Measurements from ENCODE around the gene CCND1. TPM values are rescaled to one million over a fixed set of nuclear protein-coding genes. Genes with fewer than 3 reads are reported as not detected.

CCND1 gene
- total RNA-seq, 1 donor from 2014 or later, result 85.0 TPM

DNA sequence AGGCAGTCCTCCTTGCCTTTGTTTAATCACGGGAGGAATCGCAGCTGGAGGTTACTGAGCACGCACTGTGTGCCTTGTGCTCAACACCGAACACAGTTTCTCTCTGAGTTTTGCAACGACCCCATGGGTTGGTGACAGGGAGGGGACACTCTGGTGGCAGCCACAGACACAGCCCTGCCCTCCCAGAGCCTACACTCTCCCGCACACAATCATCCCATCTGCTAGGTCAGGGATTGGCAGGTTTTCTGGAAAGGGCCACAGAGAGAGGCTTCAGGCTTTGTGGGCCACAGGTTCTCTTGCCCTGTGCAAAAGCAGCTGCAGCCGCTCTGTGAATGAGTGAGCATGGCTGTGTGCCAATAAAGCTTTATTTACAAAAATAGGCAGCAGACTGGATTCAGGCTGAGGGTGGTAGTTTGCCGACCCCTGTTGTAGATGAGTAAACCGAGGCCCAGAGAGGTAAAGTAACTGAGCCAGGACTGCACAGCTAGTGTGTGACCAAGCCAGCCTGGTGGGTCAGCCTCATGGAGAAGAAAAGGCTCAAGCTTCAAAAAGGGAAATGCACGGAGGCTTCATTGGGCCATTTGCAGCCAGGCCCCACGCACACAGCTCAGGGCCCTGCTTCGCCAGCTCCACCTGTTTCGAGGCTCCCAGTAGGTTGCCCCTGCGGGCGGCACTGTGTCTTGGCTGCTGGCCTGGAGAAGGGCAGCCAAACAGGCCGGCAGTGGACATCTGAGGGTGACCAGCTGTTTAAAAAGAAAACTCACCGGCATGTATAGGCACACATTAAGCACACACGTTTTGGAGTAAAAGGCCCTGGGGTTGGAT lies 17.9 kb downstream of the CCND1 start:
- Histone ChIP-seq H3K27ac (peak overlapping the region; percentile 96), H3K4me2 (peak overlapping the region; percentile 49), H3K4me1 (peaks cover 23% of the 10 kb centered on the region), H3K9me3 (ENCODE audit: low read depth) (no peaks in the 10 kb centered on the region), H4K20me1 (ENCODE audit: low read depth) (peaks cover 6% of the 10 kb centered on the region), H3K9ac (no peak overlapping the region), H2AFZ (replicated peaks) (no peak overlapping the region), H3K4me3 (peak overlapping the region; percentile 7), H3F3A (ENCODE audit: low read depth) (peaks cover 37% of the 10 kb centered on the region), H3K27me3 (no peaks in the 10 kb centered on the region), H3K79me2 (ENCODE audit: low read depth) (no peaks in the 10 kb centered on the region), H3K36me3 (no peaks in the 10 kb centered on the region)
- Mint-ChIP-seq H3K4me3 (peak overlapping the region; percentile 64), H3K4me1 (peaks cover 67% of the 10 kb centered on the region), H3K36me3 (peaks cover 9% of the 10 kb centered on the region), H3K9me3 (no peaks in the 10 kb centered on the region), H3K27me3 (ENCODE audit: insufficient read depth, low read depth) (peaks cover 12% of the 10 kb centered on the region), H3K27ac (peak overlapping the region; percentile 99)
- no peak for DNase-seq (ENCODE audit: low spot score)
- TF ChIP-seq EZH2phosphoT487 (IDR thresholded peaks at IDR 0.05), result no peak
- TF ChIP-seq, protein P1, sequence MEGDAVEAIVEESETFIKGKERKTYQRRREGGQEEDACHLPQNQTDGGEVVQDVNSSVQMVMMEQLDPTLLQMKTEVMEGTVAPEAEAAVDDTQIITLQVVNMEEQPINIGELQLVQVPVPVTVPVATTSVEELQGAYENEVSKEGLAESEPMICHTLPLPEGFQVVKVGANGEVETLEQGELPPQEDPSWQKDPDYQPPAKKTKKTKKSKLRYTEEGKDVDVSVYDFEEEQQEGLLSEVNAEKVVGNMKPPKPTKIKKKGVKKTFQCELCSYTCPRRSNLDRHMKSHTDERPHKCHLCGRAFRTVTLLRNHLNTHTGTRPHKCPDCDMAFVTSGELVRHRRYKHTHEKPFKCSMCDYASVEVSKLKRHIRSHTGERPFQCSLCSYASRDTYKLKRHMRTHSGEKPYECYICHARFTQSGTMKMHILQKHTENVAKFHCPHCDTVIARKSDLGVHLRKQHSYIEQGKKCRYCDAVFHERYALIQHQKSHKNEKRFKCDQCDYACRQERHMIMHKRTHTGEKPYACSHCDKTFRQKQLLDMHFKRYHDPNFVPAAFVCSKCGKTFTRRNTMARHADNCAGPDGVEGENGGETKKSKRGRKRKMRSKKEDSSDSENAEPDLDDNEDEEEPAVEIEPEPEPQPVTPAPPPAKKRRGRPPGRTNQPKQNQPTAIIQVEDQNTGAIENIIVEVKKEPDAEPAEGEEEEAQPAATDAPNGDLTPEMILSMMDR (IDR thresholded peaks at IDR 0.05), result no peak
- TF ChIP-seq EZH2 (IDR thresholded peaks at IDR 0.05), result no peak

- H3K79me2 ChIP-seq (ENCODE audit: low read depth), result no peaks in the 10 kb centered on the region
- no peak overlapping the region for H3K27ac ChIP-seq
- no peaks in the 10 kb centered on the region for H3K36me3 ChIP-seq
- H3K9me3 ChIP-seq (ENCODE audit: low read depth), result no peaks in the 10 kb centered on the region
- TF ChIP-seq EZH2 (IDR thresholded peaks at IDR 0.05) (no peak), EZH2phosphoT487 (IDR thresholded peaks at IDR 0.05) (no peak)
- TF ChIP-seq, protein P1 (IDR thresholded peaks at IDR 0.05), result no peak
- Mint-ChIP-seq H3K4me1 (peaks cover 68% of the 10 kb centered on the region), H3K27me3 (ENCODE audit: insufficient read depth, low read depth) (peaks cover 10% of the 10 kb centered on the region), H3K36me3 (peaks cover 11% of the 10 kb centered on the region), H3K4me3 (peak overlapping the region; percentile 64), H3K9me3 (no peaks in the 10 kb centered on the region), H3K27ac (peak overlapping the region; percentile 99)
- H2AFZ ChIP-seq (replicated peaks), result no peak overlapping the region
- H3K9ac ChIP-seq, result no peak overlapping the region
- no peak overlapping the region for H3K4me2 ChIP-seq
- no peaks in the 10 kb centered on the region for H3K27me3 ChIP-seq
- peaks cover 37% of the 10 kb centered on the region for H3F3A ChIP-seq (ENCODE audit: low read depth)
- no peak for DNase-seq (ENCODE audit: low spot score)
- H3K4me1 ChIP-seq, result peaks cover 23% of the 10 kb centered on the region
- H3K4me3 ChIP-seq, result no peak overlapping the region
- peaks cover 6% of the 10 kb centered on the region for H4K20me1 ChIP-seq (ENCODE audit: low read depth)
These were observed 18.6 kb downstream of the CCND1 start for GRCh38 chr11:69659591-69659990.

DNA sequence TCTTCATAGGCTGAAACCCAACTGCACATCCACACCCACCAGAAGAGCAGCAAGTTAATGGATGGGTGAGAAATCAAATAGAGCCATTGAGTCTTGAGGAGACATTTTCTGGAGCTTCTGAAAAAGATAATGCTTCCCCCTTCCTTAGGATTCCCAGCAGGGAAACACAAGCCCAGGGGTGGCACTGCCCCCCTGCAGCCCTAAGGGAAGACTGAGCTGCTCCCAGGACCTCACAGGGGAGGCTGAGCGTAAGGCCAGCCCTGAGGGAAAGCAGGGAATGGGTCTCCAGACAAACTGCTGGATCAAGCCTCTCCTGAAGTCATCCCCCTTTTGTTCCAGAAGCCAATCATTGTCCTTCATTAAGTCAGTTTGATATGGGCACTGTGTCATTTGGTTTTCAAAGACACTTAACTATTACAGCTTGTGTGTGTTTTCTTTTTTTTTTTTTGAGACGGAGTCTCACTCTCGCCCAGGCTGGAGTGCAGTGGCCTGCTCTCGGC lies 19.1 kb downstream of the CCND1 start:
- H3K27ac Mint-ChIP-seq, result peak overlapping the region; percentile 99
- H3K4me3 ChIP-seq, result no peak overlapping the region
- peaks cover 64% of the 10 kb centered on the region for H3K4me1 Mint-ChIP-seq
- peaks cover 23% of the 10 kb centered on the region for H3K4me1 ChIP-seq
- no peaks in the 10 kb centered on the region for H3K27me3 ChIP-seq
- H3K27ac ChIP-seq, result no peak overlapping the region
- H3F3A ChIP-seq (ENCODE audit: low read depth), result peaks cover 37% of the 10 kb centered on the region
- no peaks in the 10 kb centered on the region for H3K9me3 ChIP-seq (ENCODE audit: low read depth)
- no peak overlapping the region for H3K9ac ChIP-seq
- H3K4me3 Mint-ChIP-seq, result no peak overlapping the region
- peaks cover 6% of the 10 kb centered on the region for H4K20me1 ChIP-seq (ENCODE audit: low read depth)
- TF ChIP-seq, protein P1 (IDR thresholded peaks at IDR 0.05), result no peak
- TF ChIP-seq EZH2 (IDR thresholded peaks at IDR 0.05), result no peak
- TF ChIP-seq EZH2phosphoT487 (IDR thresholded peaks at IDR 0.05), result no peak
- no peak overlapping the region for H3K4me2 ChIP-seq
- H3K9me3 Mint-ChIP-seq, result no peaks in the 10 kb centered on the region
- no peak for DNase-seq (ENCODE audit: low spot score)
- H3K27me3 Mint-ChIP-seq (ENCODE audit: insufficient read depth, low read depth), result peaks cover 11% of the 10 kb centered on the region
- no peaks in the 10 kb centered on the region for H3K36me3 ChIP-seq
- H3K79me2 ChIP-seq (ENCODE audit: low read depth), result no peaks in the 10 kb centered on the region
- no peak overlapping the region for H2AFZ ChIP-seq (replicated peaks)
- H3K36me3 Mint-ChIP-seq, result peaks cover 11% of the 10 kb centered on the region

Data from neural progenitor cell (in vitro differentiated cells).